Measurements from ENCODE around the gene C11orf54.
A peak's percentile ranks its signal among the peaks of the same experiment; 100 is the strongest.

The C11orf54 gene

DNA sequence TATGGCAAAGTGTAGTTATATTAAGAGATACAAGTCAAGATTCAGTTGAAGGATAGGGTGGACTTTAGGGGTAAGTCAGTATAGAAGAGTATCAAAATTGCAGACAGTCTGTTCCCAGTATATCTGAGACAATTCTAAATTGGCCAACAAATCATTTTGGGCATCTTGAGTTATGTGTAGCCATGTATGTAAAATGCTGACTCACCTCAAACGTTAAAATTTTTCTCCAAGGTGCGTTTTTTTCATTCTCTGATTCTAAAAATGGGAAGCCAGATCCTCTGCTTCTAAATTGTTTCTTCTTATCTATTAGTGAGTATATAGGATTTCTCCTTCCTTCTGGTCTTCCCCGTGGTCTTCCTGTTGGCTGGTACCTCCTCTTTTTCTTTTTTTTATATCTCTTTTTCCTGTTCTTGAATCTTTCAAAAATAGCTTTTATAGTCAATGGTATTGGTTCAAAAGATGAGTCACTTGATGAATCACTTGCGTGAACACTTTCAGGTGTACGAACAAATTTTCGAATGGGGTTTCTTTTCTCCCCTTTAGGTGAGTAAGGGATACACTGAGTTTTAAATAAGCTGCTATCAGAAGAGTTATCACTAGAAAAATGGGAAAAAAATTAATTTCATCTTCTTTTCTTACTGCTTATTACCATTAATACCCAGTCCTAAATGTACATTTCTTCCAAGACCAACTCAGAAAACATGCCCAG, 3.4 kb upstream of the C11orf54 start:
- no peak for DNase-seq (ENCODE audit: low spot score)
- H3K27ac ChIP-seq = peak overlapping the region; percentile 47; the same call in 1 of the 2 replicates
- TF ChIP-seq, protein P1, sequence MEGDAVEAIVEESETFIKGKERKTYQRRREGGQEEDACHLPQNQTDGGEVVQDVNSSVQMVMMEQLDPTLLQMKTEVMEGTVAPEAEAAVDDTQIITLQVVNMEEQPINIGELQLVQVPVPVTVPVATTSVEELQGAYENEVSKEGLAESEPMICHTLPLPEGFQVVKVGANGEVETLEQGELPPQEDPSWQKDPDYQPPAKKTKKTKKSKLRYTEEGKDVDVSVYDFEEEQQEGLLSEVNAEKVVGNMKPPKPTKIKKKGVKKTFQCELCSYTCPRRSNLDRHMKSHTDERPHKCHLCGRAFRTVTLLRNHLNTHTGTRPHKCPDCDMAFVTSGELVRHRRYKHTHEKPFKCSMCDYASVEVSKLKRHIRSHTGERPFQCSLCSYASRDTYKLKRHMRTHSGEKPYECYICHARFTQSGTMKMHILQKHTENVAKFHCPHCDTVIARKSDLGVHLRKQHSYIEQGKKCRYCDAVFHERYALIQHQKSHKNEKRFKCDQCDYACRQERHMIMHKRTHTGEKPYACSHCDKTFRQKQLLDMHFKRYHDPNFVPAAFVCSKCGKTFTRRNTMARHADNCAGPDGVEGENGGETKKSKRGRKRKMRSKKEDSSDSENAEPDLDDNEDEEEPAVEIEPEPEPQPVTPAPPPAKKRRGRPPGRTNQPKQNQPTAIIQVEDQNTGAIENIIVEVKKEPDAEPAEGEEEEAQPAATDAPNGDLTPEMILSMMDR (conservative IDR thresholded peaks at IDR 0.05; ENCODE audit: low read depth) = no peak
- POLR2A ChIA-PET (ENCODE audit: low non-redundant PET) = no interaction called here
- CTCF ChIA-PET = interaction anchor here (0.6 to 1.1 kb wide), 3 partner anchors 11 to 34 kb away, joined by 3 read pairs; no protein-coding TSS in a partner anchor

- no peak for DNase-seq (ENCODE audit: low spot score)
- TF ChIP-seq, protein P1 (conservative IDR thresholded peaks at IDR 0.05; ENCODE audit: low read depth) = no peak
- H3K27ac ChIP-seq = peak overlapping the region; percentile 47; the same call in 1 of the 2 replicates
- ChIA-PET POLR2A (ENCODE audit: low non-redundant PET) (no interaction called here), CTCF (interaction anchor here (0.6 to 1.1 kb wide), 3 partner anchors 12 to 34 kb away, joined by 3 read pairs; no protein-coding TSS in a partner anchor)
Observed at GRCh38 chr11:93738647-93739081, 2.8 kb upstream of the C11orf54 start.

- TF ChIP-seq, protein P1 (conservative IDR thresholded peaks at IDR 0.05; ENCODE audit: low read depth) = no peak
- H3K27ac ChIP-seq = peak overlapping the region; percentile 91
- no peak for DNase-seq (ENCODE audit: low spot score)
- CTCF ChIA-PET = no interaction called here
- POLR2A ChIA-PET (ENCODE audit: low non-redundant PET) = interaction anchor here (1.0 to 1.2 kb wide), 2 partner anchors 13 to 44 kb away, joined by 4 to 18 read pairs; partner anchors contain the start of gene MED17
Observed at GRCh38 chr11:93740031-93740729, 1.3 kb upstream of the C11orf54 start.

- peak overlapping the region; percentile 91 for H3K27ac ChIP-seq
- ChIA-PET POLR2A (ENCODE audit: low non-redundant PET) (interaction anchor here (0.5 to 1.2 kb wide), 4 partner anchors 13 to 779 kb away, joined by 3 to 18 read pairs (median 4); partner anchors contain the start of gene MED17), CTCF (interaction anchor here (1.1 kb wide), 1 partner anchor 15 kb away, joined by 5 read pairs; no protein-coding TSS in a partner anchor)
- TF ChIP-seq, protein P1 (conservative IDR thresholded peaks at IDR 0.05; ENCODE audit: low read depth) = no peak
- DNase-seq (ENCODE audit: low spot score) = peak; percentile 46
Observed at GRCh38 chr11:93740730-93741093, 760 bp upstream of the C11orf54 start.

- peak; percentile 76 for DNase-seq (ENCODE audit: low spot score)
- TF ChIP-seq, protein P1 (conservative IDR thresholded peaks at IDR 0.05; ENCODE audit: low read depth) = no peak
- ChIA-PET POLR2A (ENCODE audit: low non-redundant PET) (interaction anchor here (1.9 kb wide), 1 partner anchor 42 kb away, joined by 9 read pairs; the partner anchor contains the start of gene MED17), CTCF (interaction anchor here (1.1 kb wide), 1 partner anchor 13 kb away, joined by 5 read pairs; no protein-coding TSS in a partner anchor)
- H3K27ac ChIP-seq = peak overlapping the region; percentile 91
Observed at GRCh38 chr11:93741882-93742226, 382 bp downstream of the C11orf54 start.

- H3K27ac ChIP-seq = no peak overlapping the region
- ChIA-PET CTCF (no interaction called here), POLR2A (ENCODE audit: low non-redundant PET) (no interaction called here)
- DNase-seq (ENCODE audit: low spot score) = no peak
- TF ChIP-seq, protein P1 (conservative IDR thresholded peaks at IDR 0.05; ENCODE audit: low read depth) = no peak
Observed at GRCh38 chr11:93743291-93743690, 1.8 kb downstream of the C11orf54 start.
